Middle frontal gyrus (tissue), 1 donor: ENCODE results near the gene GJB5.
A peak's percentile ranks its signal among the peaks of the same experiment; 100 is the strongest.
"Not testable (repeated sequence)": the region's sequence is repeated elsewhere in the genome, so short reads cannot be mapped to it uniquely, and the experiment has no call there.

Source experiments
- DNase-seq: peaks from one replicate; pipeline ENCODE4 v3.0.0-alpha.2; 2015; ENCODE audit warnings: low spot score; ENCODE audit errors: extremely low spot score

Gene GJB5

DNA sequence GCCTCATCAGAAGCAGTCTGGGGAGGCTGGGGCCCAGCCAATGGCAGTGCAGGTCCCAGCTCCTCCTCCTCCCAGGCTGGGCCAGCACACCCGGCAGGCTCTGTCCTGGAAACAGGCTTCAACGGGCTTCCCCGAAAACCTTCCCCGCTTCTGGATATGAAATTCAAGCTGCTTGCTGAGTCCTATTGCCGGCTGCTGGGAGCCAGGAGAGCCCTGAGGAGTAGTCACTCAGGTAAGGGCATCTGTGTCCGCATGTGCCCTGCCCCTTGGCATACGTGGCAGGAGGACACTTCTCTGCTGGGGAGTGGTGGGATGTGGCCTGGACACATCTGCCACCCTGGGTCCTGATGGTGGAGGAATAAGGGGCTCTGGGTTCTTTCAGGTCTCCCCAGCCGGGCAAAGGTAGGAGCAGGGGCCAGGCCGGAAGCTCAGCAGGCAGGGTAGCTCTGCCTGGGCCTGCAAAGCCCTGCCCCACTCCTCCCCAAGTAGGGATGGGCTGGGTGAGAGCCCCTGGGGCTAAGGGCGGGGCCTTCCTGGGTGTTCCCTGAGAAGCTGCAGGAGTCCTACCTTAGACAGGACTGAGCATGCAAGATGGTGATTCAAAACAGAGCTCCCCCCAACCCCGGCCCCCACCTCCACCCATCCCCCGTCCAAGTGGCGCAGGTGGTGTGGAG, at the start of gene GJB5:
Gene GJB5 (plus strand): TSS at position 84 of the 674 bp plus-strand sequence. CDS start 2,284 bp downstream, outside the sequence.
- no peak for DNase-seq

DNA sequence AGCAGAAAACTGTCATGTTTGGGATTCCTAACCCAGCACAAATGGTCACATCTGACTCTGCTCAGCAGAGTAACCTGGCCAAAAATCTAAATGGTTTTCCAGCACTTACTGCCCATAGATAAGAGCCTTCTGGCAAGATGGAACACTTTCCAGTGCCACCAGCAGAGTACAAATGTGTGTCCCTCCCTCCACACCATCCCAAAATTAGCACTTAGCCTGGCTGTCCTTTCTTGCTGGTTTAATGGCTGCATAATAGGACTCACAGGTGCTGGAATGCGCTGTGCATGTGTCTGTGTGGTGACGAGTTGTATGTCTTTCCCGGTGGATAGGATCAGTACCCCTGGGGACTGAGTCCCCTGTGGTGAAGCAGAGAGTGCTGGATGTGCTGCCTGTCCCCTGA, 49.8 kb upstream of the GJB5 start:
- DNase-seq, result no peak

DNA sequence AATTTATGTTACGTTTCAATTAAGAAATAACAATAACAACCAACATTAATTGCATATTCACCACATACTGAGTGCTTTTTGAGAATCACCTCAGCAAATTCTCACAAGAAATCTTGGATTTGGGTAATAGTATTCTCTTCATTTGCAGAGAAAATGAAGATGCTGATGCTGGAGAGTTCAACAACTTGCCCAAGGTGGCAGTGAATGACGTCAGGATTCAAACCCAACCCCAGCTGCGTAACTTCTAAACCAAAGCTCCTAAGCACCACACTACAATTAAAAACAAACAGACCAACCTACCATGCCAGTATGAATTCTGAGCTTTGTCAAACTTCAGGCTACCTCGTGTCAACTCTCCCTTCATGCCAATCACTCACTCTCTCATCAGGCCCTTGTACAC, 46.7 kb upstream of the GJB5 start:
- no peak for DNase-seq

DNA sequence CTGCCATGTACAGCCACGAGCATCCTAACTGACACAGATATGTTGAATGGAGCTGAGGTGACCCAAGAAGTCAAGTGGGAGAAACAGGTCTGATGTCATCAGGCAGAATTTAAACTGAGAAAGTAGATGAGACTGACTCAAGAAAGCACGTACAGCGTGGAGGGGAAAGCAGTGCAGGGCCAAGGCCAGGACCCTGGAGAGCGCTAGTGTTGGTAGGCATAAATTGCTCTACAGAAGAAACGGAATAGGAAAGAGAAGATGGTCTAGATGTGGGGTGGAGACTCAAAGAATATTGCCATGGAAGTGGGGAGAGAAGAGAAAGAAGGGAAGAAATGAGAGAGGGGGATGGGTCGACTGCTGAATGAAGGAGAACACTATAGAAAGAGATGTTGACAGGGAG, 45.3 kb upstream of the GJB5 start:
- DNase-seq, result no peak

DNA sequence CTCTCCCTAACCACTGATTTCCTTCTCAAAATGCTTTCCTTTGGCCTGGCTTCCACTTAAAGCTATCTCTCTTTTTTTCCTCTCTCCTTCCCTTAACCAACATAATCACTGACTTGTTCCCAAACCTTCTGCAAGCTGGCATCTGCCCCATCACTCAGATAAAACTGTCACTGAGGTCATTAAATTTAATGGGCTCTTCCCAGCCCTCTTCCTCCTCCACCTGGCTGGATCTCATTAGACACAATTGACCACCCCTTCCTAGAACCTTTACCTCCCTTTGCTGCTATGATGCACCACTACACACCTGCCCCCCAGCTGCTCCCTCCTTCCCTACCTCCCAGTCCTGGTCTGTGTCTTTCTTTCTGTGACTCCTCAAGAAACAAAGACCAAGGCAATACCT, 44.0 kb upstream of the GJB5 start:
- no peak for DNase-seq

DNA sequence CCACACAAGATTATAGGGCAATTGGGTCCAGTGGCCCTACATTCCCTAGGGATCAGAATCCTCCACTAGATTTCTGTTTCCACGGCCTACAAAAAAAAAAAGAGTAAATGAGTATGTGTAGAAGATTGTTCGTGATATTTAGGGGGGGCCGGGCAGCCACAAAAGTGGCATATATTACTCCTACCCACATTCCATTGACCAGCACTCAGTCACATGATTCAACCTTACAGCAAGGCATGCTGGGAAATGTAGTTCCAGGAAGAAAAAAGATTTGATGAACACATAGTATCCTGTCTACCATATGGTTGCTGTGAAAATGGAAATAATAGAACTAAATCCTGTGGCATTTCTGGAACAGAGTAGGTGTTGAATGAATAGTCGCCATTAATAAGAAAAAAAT, 43.4 kb upstream of the GJB5 start:
- DNase-seq, result no peak

DNA sequence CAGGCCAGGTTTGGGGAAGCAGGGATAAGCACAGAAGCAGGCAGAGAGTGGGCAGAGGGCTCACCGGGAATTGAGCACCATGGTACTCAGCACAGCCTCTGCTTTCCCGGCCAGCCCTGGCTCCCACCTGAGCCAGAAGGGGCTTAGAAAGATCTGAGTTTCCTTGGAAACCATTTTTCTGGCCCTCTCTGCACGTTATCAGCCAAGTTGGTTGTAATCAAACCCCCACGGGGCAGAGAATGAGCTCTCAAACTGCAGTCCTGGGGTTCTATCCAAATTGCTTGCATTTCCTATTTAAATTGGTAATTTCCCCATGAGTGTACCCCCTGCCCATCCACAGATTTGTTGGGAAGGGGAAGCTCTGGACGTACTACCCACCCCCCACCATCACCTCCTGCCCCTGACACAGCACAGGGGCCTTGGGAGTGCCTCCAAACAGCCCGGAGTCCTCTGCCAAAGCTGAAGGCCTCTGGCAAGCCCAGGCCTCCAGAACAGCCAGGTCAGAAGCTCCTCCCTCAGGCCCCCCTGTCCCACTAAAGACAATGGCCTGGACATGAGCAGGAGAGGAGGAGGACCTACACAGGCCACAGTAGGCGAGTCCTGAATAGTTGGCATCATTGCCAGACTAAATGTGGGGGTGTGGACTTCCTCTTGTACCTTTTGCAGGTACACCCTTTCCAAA, 42.7 kb upstream of the GJB5 start:
- no peak for DNase-seq

DNA sequence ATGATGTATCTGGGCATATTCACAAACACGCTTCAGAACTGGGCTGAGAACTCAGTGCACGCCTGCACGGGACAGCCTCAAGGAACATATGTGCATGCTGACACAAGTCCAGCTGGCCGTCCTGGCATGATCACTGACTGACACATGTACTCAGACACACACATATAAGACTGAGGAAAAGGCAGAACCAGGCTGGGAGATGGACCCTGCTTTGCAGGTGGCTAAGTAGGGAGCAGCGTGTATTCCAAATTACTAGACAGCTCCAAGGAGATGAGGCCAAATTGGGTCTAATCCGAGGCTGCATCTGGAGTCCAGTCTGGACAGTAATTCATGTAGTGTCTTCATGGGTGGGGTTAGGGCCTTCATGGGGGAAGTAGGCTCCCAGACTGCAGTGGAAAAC, 41.4 kb upstream of the GJB5 start:
- DNase-seq, result no peak

DNA sequence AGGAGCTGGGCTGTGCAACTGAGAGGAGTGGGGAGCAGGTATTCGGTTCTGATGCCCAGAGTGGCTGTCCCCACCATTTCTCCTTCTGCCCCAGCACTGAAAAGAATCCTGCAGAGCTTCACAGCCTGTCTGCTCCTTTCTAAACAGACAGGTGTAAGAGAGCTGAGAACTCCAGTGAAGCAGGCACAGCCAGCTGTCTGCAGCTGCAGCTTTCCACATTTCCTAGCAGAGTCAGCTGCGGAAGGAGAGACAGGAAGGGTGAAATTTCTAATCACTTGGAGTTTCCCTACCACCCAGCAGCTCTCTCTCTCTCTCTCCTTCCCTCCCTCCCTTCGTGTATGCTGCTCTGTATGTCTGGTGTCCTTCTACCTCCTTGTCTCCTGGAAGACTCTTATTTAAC, 40.5 kb upstream of the GJB5 start:
- DNase-seq, result no peak

DNA sequence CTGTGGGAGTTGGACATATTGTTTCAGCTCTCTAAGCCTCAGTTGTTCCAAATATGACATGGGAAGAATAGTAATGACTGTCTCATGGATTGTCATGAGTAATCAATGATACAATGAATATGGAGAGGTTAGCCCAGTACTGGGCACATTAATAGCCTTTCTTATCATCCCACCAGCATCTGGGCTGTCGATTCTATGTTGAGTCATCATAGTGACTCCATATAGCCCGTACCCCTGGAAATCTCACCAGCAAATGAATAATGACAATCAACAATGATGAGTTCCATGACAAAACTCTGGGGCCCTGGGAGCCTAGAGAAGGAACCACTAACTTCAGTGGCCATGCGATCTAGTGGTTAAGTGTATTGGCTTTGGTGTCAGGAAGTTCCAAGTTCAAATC, 39.7 kb upstream of the GJB5 start:
- DNase-seq, result no peak

DNA sequence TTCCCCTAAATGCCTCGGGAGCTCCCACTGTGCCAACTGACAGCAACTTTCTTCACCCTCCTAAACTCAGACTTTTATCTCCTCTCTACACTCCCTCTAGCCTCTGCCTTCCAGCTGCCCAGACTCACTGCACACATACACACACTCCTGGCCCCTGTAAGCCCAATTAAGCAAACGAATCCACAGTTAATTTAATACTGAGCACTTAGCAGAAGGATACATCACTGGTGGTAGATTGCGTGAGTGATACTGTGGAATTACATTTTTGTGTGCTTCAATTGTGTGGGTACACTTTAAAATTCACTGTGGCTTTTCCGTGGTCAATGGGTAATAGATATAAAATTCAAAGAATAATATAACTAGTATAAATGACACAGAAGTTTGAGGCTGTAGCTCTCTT, 33.6 kb upstream of the GJB5 start:
- DNase-seq, result no peak

DNA sequence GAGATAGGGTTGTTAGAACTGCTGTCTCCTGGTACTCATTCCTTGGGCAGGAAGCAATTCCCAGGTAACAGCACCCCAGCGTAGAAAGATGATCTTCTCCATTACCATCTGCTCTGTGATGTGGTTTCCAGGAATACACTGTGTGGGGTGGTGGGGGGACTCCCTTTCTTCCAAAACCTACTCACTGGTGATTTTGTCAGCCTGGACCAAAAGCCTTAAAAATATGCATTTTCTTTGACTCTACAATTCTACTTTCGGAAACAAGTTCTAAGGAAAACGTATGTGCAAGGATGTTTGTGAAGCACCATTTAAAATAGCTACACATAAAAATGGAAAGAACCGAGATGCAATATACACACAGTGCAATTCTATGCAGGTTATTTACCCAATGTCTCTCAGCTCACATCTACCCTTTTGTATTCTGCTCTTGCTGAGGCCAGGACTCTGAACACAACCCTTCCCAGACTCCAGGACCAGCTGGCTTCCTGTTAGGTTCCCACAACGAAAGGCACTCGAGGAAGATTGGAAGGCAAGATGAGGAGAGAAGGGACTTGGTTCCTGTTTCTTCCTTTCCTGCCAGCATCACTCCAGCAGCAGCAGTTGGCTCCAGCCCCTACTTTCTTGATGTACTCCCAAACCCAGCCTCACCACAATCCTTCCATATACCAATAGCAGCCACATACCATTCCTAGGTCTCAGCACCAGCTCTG, 33.0 kb upstream of the GJB5 start:
- peak; percentile 25 for DNase-seq

DNA sequence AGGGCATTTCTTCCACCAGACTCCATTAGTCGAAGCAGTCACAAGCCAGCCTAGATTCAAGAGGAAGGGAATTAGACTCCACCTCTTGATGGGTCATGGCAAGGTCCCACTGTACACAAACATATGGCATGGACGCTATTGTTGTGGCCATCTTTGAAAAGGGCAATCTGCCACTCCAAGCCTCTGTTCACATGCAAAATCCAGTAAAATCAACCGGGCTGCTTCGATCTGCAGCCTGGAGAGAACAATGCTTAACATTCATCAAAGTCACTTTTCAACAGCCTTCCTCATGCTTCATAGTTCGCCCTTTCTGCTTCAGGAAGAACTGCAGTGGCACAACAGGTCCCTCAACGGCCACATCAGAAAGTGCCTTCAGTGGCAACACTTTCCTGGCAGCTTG, 28.0 kb upstream of the GJB5 start:
- DNase-seq, result no peak

DNA sequence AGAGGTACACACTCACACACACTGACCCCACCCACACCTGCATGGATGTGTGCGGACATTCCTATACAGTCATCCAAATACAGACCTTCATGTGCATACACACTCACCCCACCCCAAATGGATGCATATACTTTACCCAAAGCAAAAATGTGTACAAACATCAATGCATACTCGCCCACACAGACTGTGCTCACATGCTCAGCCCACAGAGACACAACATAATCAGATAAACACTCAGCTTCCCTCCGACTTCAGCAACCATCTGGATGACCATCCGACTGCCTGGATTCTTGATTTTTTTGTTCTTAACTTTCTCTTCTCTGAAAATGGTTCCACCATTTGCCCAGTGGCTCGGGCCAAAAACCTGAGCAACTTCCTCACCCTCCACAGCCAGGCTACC, 24.4 kb upstream of the GJB5 start:
- DNase-seq, result no peak

DNA sequence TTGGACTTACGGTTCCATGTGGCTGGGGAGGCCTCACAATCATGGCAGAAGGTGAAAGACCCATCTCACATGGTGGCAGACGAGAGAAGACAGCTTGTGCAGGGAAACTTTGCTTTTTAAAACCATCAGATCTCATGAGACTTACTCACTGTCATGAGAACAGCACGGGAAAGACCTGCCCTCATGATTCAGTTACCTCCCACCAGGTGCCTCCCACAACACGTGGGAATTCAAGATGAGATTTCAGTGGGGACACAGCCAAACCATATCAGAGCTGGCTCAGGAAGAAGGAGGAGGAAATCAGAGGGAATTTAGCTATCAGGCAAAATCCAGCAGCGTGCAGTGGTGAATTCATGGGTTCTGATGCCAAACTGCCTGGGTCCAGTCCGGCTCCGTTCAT, 22.0 kb upstream of the GJB5 start:
- not testable (repeated sequence) for DNase-seq

DNA sequence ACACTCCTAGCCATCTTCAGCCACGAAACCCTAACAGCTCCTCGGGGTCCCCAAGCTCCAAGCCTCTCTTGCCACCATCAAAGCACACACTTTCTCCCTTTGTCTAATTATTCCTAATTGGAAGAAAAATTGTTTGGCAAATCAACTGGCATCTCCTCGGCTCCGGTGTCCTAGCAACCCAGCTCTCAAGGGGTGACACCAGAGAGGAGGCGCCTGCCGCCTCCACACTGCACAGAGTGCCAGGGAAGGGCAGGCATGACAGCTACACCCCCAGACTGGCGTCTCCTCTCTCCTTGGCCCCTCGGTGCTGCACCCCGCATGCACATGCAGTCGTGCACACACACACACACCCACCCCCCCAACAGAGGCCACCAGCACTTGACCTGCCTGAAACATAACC, 18.2 kb upstream of the GJB5 start:
- no peak for DNase-seq

DNA sequence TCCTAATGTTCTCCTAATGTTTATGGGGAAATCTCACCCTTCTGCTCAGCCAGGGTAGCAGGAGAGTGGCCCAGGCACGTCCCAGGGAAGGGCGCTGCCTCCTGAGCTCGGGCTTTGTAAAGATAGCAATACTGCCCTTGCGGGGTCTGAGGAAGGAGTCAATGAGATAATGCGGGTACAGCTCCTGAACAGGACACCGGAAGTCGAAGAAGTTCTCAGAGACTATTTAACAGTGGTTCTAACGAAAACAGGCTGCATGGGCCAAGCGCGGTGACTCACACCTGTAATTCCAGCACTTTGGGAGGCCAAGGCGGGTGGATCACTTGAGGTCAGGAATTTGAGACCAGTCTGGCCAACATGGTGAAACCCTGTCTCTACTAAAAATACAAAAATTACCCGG, 17.6 kb upstream of the GJB5 start:
- DNase-seq, result not testable (repeated sequence)

DNA sequence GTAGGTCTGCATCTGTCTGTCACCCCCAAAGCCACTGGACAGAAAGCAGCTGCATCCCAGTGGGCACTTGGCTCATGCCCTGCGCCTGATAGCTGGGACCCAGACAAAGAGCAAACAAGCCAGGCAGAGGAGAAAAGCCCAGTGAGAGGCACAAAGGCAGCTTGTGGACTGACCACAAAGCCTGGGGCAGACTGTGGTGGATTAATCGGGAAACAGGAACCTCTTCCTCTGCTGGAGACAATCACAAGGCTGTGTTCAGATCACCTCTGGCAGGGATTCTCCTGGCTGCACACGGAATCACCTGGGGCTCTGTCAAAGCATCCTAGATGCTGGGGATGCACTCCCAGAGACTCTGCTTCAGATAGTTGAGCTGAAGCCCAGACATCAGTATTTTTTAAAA, 15.2 kb upstream of the GJB5 start:
- no peak for DNase-seq

DNA sequence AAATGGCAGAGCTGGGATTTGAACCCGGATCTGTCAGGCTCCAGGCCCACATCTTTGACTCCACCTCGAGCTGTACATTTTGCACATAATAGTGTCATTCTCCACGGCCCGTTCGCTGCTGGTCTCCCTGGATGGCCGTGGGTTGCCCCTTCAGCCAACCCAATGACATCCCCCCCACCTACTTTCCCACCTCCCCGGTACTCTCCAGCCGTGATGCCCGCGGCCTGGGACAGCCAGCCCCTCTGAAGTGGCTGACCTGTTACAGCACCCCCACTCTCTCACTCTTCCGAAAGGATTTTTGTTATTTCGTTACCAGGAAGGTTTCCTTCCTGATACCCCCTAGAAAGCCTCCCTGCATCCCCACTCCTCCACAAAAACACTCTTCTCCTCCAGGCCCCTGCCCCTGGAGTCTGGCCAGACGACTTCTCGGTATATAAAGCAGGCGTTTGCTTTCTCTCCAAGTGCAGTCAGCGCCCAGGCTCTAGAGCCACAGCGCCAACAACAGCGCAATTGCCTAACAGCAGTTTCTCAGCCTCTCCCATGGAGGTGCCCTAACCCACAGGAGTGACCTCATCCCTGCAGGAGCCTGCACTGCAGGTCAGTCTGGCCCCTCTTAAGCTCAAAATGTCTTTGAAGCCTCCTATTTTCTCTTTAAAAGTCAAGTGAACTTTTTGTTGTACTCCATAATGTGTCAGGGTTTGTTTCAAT, 14.5 kb upstream of the GJB5 start:
- DNase-seq, result no peak

DNA sequence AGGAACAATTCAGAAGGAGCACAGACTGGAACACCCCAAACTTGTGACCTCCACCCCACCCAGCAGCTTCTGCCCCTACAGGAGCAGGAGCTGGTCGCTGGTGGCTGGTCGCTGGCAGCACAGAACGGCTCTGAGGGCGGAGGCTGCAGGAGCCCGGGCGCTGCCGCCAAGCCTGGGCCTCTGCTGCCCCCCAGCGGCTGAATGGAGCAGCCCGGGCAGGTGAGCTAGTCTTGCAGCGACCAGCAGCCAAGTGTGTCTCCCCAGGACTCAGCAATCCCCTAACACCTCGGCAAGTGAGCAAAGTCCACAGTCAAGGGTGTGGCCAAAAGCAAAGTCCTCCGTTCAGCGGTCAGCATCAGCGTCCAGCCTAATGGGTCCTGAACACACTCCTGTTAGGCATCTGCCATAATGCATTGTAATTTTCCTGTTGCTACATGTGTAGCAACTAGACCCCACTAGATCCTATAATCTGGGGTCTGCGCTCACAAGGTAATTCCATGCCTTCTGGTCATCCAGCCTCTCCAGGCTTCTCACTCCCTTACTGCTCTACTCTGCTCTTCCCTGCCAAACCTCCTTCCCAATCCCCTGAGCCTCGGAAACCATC, 12.1 kb upstream of the GJB5 start:
- peak; percentile 47 for DNase-seq

DNA sequence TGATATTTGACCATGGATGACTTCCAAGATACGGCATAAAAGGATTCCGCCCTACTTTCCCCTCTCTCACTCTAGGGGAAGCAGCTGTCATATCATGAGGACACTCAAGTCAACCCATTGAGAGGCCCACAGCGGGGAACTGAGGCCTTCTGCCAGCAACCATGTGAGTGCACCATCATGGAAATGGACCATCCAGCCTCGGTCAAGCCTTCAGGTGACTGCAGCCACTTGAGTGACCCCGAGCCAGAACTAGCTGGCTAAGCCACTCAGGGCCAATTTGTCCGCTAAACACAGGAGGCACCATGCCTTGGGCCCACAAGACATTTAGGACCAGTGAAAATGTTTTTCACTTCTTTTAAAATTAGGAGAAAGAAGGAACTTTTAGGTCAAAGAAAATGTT, 11.1 kb upstream of the GJB5 start:
- DNase-seq, result no peak

DNA sequence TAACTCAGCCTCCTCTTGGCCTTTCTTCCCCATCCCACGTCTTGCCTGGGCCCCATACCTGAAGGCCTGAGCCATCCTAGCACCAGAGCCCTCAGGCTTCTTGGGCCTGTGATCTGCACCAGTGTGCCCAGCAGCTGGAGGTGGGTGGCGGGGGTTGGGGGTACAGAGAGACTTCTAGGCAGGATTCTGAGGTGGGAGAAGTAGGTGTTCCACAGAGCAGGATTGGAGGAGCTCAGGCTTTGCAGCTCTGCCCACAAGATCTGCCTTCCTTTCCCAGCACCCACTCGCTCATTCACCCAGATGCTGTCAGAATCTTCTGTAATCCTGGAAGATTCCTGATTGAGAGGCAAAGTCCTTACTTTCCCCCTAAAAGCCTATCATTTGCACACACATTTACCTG, 10.0 kb upstream of the GJB5 start:
- DNase-seq, result no peak
